GM10266 (cell line): Measurements from ENCODE around the gene NPIPA1.
"Not testable (repeated sequence)": the region's sequence is repeated elsewhere in the genome, so short reads cannot be mapped to it uniquely, and the experiment has no call there.

Experiments
- DNase-seq: peaks from one replicate; pipeline ENCODE4 v3.0.0; 2012; ENCODE audit errors: extremely low spot score

NPIPA1 gene

DNA sequence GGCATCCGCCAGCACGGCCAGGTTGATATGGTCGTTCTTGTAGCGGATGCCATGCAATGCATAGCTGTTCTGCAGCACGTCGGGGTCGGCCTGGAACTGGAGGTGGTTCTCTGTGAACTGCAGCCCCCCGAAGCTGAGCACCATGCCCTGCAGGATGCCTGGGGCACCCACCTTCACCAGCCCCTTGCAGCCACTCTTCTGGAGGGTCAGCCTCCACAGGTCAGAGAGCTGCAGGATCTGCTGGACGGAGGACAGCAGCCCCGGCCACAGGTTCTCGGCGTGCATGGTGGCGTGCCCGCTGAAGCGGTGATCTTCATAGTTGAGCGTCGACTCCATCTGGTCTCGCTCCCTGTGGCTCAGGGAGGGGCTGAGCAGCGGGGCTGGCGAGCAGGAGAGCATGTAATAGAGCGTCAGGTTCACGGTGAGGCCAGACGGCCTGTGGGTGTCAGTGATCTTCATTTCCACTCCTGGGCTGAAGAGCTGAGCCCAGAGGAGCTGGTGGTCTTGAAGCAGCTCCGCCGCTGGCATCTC is 51.5 kb downstream of the NPIPA1 start:
- not testable (repeated sequence) for DNase-seq

DNA sequence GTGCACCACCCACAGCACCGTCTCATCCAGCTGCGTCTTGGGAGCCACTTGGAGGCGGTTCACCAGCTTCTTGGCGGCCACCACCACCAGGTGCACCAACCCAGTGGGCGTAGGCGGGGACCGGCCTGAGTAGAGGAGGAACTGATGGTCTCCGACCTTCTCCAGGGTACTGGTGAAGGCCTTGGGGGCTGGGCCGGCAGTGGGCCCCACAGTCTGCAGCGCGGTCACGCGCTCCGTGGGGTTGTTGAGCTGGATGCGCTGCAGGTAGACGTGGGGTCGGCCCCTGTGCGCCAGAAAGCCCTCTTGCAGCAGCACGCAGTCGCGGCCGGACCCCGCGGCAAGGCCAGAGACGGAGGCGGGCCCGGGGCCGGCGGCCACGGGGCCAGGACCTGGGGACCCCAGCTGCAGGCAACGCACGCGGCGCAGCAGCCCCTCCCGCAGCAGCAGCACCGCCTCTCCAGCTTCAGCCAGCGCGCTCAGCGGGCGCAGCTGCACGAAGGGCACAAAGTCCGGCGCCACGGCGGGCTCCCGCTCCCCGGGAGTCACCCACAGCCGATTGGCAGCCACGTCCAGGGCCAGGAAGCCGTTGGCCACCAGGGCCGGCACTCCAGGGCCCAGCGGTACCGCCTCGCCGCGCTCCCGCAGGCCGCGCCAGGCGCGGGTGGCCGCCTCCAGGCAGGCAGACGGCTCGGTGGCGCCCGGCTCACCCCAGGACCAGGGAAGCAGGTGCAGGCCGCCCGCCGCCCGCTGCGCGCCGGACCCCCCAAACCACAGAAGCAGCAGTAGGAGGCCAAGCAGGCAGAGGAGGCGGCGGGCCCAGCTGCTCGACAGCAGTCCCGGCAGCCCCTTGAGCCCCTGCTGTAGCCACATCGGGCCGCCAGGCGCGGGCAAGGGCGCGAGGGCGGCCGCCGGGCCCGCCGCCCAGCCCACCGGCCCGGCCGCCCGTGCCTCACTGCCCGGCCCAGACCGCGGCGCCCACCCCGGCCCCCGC is 52.3 kb downstream of the NPIPA1 start:
- DNase-seq: not testable (repeated sequence)

DNA sequence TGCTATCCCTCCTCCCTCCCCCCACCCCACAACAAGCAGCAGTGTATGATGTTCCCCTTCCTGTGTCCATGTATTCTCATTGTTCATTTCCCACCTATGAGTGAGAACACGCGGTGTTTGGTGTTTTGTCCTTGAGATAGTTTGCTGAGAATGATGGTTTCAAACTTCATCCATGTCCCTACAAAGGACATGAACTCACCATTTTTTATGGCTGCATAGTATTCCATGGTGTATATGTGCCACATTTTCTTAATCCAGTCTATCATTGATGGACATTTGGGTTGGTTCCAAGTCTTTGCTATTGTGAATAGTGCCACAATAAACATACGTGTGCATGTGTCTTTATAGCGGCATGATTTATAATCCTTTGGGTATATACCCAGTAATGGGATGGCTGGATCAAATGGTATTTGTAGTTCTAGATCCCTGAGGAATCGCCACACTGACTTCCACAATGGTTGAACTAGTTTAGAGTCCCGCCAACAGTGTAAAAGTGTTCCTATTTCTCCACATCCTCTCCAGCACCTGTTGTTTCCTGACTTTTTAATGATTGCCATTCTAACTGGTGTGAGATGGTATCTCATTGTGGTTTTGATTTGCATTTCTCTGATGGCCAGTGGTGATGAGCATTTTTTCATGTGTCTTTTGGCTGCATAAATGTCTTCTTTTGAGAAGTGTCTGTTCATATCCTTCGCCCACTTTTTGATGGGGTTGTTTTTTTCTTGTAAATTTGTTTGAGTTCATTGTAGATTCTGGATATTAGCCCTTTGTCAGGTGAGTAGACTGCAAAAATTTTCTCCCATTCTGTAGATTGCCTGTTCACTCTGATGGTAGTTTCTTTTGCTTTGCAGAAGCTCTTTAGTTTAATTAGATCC is 56.3 kb downstream of the NPIPA1 start:
- DNase-seq: not testable (repeated sequence)

DNA sequence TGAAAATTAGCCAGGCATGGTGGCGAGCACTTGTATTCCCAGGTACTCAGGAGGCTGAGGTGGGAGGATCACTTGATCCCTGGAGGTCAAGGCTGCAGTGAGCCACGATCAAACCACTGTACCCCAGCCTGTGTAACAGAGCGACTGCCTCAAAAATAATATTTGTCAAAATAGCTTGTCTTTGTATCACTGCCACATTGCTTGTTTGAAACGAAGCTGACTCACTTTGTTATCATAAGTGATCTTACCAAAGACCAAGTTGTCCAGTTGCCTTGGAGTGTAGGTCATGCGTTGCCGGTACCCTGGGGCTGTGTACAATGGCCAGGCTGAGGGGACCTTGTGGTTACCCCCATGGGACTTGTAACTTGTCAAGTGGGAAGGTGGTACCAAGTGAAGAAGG is 59.5 kb downstream of the NPIPA1 start:
- not testable (repeated sequence) for DNase-seq

DNA sequence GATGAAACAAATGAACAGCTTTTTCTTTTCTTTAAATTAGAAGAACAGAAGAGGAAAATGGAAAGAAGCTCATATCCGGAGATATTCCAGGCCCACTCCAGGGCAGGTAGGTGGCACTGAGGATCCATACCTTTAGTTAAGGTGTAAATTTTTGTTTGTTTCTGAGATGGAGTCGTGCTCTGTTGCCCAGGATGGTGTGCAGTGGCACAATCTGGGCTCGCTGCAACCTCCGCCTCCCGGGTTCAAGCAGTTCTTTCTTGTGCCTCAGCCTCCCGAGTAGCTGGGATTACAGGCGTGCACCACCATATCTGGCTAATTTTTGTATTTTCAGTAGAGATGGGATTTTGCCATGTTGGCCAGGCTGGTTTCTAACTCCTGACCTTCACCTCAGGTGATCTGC is 61.1 kb downstream of the NPIPA1 start:
- not testable (repeated sequence) for DNase-seq

DNA sequence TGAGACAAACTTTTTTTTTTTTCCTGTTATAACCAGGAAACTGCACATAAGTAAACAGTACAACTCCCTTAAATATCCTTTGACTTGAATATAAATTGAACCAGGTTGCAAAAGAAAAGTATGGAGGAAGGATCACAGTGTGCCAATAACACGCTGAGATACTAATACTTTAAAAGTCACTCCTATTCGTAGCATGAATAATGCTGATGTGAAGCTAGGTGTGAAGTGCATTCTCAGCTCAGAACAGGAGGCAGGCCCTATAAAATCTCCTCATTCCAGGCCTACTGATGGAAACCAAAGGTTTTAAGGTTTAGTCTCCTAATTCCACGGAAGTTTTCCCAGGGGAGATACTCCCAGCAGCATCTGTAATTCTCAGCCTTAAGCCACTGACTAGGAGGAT is 62.6 kb downstream of the NPIPA1 start:
- not testable (repeated sequence) for DNase-seq
